TTC549 (cell line): ENCODE results near the gene PHACTR3.
"Not testable (repeated sequence)": the region's sequence is repeated elsewhere in the genome, so short reads cannot be mapped to it uniquely, and the experiment has no call there.

Source experiments
- FAIRE-seq: peaks from 2 replicates; lab custom pipeline; 2012; peaks lifted over from hg19 to GRCh38; lab: Jason Lieb, UNC

The PHACTR3 gene

DNA sequence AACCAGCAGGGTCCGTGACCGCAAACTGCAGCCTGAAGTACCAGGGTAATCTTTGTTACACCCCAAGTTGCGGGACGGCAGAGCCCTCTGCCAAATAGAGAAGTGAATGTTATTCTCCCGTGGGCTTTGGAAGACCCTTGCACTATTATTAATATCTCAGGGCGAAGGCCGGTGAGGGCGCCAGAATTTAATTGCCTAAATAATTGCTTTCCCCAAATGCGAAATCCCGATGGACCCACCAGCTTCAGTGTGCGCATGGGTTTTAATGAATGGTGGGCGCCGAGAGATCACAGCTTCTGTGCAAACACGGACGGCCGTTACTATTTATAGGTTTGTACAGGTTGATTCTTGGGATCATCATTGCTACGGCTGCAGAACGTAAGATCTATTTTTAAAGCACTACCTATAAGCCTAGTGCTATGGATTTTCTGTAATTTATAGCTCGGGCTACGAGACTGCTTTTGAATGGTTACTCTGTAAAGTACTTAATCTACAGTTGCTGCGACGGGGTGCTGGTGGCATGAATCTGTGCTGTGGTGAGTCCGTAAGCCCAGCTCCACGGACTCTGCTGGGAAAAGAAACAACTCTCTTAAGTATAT, 15.2 kb upstream of the PHACTR3 start:
- FAIRE-seq = no peak

DNA sequence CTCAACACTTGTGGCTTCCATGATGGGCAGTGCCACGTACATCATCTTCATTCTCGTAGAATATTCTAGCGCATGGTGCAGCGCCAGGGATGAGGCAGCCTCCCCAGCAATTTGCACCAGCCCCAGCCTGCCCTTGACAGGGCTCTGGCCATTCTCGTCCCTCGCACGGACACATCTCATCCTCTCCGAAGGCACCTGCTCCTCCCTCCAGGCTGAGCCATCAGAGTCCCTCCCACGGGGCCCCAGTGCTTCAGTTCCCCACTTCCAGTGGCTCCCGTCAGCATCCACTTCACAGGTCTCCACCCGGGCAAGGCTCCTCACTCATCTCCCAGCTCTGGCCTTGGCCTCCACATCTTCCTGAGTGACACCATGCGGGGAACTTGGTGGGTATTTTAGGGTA, 13.3 kb upstream of the PHACTR3 start:
- FAIRE-seq = no peak

DNA sequence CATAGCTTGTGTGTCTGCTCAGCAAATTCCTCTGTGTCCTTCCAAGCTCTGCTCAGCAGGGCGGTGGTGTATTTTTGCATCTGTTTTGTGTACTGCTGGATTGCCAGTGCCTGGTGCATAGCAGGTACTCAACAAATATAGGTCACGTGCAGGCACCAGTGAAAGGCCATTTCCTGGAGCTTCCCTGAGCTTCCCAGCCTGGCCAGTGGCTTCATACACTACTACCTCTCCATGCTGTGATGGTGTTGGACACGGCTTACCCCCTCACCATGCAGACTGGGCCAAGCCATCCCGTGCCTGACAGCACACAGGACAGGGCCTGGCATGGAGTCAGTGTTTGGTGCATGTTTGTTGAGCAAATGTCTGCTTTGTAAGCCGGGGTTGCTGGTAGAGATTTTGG, 7.7 kb upstream of the PHACTR3 start:
- FAIRE-seq = no peak

DNA sequence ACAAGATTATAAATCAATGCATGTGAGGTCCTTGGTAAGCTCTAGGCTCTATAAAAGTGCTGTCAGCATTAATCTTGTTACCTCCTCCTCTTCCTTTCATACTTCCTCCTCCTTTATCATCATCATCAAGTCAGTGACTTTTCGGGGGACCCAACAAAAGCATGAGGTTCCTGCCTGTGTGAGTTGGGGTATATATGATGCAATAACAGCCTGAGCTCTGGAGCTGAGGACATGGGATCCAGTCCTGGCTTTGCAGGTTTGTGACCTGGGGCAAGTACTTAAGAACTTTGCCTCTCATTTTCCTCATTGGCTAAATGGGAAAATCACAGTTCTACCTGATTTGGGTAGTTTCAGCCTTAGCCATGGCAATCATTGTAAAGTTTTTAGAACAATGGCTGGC, 7.1 kb upstream of the PHACTR3 start:
- FAIRE-seq = no peak

DNA sequence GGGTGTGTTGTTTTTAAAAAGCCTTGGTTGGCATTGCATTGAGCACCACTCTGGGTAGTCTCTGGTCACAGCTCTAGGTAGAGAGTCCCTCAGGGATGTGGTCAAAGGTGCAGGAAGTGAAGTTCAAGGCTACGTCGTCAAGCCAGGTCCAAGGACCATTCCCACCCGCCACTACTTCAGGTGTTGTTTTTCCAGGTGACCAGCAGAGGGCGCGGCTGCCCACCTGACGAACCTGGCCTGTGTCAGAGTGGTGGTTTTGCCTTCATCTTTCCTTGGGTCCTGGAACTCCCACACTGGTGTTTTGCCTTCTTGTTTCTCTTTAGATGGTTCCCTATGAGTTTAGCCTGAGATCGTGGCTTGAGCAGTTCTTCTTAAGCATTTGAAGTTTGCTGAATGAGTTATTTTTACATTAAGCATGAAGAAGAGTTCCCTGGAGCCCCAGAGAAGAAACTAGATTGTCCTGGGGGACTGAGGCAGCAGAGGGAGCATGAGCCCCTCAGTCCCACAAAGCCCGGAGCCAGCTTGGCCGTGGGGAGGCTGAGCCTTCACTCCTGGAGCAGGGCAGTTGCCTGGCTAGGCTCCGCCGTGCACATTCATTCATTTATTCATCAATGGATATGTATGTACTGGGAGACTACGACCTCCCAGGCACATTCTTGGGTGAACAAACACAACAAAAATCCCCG, 5.6 kb upstream of the PHACTR3 start:
- FAIRE-seq = no peak

DNA sequence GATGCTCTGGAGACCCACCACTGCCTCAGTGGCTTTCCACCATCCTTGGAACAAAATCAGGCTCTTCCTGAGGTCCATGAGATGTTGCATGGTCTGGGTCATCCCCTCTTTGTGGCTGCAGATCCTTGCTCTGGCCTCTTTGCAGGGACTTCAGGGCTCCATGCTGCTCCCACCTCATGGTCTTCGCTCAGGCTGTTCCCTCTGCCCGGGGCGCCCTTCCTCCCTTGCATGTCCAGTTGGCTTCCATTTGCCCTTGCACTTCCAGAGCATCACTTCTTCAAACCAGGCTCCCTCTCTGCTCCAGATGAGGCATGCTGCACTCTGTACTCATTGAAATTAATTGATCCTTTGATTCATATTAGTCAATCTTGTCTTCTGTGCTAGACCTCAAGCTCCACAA, 4.4 kb upstream of the PHACTR3 start:
- no peak for FAIRE-seq

DNA sequence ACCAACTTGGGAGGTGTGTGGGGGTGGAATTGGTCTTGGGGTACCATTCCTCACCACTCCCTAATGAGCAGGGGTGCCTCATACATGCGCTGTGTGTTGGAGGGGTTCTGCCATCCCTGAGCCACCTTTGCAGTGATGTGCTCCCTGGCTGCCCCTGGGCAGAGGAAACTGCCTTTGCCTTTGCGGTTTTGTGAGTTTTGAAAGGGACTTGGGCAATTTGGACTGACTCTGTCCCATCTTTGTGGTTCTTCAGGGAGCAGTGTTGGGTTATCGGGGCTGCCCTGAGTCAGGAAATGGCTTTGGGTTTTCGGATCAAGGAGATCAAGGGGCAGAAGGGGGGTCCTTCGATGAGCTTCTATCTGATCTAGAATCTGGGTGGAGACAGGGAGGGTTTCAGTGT, 3.9 kb upstream of the PHACTR3 start:
- no peak for FAIRE-seq

DNA sequence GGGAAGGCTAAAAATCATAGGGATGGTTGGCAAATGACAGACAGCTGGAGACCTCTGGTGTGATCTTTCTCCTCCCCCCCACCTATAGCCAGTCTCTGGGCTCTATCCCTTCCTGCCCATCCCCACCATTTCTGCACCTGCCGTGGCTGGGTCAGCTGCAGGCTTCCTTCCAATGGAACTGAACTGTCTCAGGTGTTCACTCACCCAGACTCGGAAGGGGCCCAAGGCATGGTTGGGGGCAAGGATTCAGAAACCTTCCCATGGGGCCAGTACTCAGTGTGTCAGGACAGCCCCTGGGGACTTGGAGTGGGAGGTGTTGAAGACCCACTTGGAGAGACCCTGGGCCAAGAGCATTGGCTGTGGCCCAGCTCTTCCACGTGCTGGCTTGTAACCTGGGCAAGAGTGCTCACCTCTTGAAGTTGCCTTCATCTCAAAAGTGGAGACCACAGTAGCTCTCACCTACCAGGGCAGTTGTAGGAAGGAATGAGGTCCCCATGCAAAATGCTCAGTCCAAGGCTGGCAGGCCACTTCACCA, 1.7 kb upstream of the PHACTR3 start:
- no peak for FAIRE-seq

DNA sequence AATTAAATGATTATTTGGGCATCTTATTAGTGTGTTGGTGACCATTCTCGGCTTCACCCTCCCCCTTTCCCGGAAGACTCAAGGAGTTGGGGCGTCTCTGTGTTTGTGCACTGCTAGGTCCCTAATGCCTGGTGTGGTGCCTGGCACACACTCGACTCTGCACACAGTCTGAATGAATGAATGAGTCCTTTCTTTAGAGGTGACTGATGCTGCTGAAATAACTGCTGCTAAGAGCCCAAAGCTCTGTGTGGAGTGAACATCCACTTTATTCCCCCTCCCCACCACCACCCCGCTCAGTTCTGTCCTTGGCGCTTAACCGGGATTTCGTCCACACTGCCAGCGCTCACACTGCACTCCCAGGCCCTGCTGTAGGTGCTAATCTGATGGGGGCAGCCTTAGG, 1.2 kb upstream of the PHACTR3 start:
- no peak for FAIRE-seq

DNA sequence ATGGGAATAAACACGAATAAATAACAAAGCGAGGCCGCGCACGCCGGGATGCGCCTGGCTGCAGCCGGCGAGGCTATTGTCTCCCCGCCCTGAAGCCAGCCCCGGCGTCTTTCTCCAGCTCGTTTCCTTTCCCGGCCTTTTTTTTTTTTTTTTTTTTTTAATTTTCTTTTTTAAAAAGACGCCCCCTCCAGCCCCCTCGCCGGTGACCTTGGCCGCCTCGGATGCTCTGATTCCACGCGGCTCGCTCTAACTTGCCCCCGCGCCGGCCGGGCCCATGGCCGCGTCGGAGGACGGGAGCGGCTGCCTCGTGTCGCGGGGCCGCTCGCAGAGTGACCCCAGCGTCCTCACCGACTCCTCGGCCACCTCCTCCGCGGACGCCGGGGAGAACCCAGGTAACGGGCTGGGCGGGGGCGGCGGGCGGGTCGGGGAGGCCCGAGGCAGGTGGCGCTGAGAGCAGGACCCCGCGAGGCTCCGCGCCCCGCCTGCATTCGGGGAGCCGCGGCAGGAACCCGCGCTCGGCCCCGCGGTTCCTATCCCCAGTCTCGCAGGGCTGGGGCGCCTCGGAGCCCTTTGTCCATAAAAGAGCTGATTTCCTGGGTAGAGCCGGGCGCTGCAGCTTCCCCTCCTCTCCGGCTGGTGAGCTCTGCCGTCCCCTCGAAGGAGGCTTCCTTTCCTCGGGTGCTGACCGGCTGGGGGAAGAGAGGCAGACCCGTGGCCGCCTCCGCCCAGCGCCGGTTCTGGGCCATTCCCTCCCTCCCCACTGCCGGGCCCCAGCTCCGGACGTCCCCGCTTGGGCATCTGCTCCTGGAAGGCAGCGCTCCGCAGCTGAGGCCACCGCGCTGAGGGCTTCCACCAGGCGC, 631 bp downstream of the PHACTR3 start:
- no peak for FAIRE-seq

DNA sequence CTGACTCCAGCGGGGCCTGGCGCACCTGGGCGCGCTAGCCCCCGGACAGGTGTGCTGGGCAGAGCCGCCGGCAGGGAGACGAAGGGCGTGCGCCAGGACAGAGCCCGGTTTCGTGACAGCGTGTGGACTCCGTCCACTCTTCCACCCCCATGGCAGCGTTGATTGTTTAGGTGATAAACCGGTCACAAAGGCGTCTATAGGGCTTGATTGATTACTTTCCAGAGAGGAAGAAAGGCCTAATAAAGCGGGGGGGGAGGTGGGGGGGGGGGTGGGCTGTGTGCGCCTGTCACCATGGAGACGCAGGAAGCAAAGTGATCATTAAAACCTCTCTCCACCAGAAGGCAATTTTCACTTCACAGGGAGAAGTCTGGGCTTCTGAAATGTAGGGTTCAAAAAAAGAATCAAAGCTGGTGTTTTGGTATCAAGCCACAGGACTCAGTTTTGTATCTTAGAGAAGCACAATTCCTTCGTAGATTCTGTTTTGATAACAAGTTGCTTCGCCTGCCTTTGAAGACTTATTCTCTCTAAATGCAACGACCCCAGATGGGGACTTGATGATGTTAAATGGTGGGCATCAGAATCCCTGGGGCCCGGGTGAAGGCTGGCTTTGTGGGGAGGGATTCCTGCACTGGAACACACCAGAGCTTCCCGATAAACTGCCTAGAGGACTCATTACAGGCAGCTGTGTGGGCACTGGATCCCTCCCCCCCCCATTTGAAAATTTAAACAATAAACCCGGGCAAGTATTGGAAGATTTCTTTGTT, 1.4 kb downstream of the PHACTR3 start:
- no peak for FAIRE-seq

DNA sequence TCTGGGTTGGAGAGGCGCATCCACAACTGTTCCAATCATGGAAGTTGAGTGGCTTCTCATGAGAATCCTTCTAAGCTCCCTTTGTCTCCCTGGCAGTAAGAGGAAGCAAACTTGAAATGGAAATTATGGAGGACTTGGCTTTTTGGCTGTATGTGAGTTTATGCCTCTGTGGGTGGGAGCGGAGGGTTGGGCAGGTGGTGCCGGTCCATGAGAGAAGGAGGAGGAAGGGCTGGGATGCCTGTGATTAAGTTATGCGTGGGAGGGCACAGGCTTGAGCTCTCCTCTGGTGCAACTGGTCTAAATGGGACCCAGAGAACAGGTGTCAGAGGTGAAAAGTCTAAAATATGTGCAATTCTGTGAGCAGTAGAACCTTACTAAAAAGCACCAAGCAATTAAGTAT, 2.2 kb downstream of the PHACTR3 start:
- FAIRE-seq = no peak

DNA sequence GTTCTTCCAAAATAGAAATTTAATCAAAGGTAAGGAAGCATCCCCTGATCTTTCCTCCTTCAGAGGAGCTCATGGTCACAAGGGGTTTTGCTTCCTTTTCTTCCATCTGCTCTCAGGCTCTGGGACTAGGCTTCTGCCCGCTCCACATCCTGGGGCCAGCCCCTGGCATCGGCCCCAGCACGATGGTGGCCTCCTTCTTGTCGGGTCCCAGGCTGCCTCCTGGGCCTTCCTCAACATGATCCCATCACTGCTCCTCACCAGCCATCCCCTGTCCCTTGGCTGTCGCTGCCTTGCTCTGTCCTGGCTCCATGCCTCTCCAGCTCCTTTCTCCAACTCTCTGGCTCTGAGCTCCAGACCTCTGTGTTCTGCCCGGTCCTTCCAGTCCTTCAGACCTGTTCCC, 4.1 kb downstream of the PHACTR3 start:
- FAIRE-seq = no peak

DNA sequence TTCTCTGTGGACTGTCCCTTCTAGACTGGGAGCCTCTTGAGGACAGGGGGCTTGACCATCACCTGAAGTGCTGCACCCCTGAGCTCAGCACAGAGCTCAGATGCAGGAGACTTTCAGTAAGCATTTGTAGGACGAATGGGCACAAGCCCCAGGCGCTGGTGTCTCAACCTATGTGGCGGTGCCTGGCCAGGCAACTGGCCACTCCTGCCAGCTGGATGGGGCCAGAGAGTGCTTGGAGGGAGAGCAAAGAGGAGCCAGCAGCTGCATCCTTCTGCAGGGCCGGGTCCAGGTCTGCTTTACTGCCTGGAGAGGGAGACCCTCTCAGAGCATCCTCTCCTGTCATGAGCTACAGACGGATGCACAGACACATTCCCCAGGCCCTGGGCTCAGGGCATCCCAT, 4.5 kb downstream of the PHACTR3 start:
- no peak for FAIRE-seq

DNA sequence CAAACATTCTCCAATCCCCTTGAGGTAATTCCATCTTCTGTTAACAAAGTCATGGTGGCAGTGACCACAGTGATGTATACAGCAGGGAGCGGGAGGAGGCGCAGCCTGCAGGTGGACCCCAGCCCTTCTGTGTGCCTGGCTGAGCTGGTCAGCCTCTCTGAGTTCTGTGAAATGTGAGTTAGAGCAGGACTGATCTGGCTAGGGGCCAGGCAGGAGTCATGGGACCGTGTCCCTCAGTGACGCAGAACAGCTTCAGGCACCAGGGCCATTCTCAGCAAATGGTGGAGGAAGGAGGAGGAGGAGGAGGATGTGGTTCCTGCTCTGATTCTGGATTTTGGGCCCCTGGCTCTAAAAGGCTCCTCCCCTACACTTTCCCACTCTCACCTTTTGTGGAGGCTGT, 6.9 kb downstream of the PHACTR3 start:
- no peak for FAIRE-seq

DNA sequence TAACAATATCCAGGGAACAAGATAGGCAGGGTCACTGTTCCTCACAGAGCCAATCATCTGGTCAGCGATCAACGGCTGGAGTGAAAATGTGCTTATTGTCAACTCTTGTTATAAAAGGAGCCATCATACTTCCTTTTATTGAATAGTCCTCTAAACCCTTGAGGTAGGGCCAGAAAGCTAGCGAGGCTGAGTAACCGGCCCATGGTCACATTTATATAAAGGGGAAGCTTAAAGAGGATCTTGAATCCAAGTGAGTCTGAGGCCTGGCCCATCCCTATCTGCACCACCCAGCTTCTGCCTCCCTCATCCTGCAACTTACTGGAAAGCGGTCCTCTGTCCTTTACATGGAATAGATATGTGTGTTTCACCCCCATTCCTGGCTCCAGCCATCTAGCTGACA, 9.5 kb downstream of the PHACTR3 start:
- FAIRE-seq = no peak

DNA sequence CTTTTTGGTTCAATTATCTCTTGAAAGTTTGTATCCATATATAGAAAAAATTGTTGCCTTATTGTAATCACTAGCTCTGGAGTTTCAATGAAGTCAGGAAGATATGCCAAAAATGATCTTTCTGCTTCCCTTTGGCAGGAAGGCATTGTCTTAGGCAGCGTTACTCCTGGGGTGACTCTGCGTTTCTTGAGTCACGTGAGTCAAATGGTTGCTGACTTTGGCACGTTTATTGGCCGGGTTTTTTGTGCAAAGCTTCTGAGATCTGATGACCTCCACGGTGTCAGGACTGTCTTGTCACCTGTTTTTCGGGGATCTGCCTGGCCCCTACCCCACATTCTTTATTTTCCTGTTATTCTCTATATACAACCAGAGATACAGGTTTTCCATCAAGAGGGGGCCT, 10.4 kb downstream of the PHACTR3 start:
- no peak for FAIRE-seq

DNA sequence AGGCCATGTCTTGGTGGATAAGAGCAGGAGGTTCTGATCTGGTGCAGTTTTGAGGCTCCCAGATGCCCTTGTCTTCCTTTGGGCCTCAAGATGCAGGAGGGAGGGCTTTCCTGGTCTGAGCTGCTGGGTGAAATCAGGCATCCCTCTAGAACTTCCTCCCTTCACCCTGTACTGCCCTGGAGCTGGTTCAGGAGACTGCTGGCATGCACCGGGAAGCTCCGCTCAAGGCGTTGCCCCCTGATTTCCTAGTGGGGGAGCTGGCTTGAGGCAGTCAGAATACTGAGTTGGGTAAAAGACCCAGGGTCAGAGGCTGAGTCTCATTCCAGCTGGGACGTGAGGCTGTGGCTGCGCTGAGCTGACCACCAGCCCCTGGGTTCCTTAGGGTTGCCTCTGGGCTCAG, 12.0 kb downstream of the PHACTR3 start:
- no peak for FAIRE-seq

DNA sequence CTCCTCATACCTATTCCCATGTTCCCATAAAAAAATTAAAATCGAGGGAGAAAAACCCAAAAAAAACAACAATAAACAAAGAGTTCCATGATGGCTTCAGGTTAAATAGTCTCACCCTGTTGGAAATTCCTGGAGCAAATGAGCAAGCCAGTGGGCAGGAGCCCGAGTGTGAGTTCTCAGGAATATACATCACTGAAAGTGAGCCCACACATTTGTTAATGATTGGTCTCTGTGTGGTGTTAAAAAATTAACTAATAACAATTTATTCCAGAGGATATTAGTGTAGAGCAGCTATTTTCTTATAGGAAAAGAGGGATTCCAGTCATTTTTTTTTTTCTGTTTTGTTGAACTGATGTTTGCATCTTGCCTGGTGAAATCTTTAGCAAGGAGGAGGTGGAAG, 12.9 kb downstream of the PHACTR3 start:
- no peak for FAIRE-seq

DNA sequence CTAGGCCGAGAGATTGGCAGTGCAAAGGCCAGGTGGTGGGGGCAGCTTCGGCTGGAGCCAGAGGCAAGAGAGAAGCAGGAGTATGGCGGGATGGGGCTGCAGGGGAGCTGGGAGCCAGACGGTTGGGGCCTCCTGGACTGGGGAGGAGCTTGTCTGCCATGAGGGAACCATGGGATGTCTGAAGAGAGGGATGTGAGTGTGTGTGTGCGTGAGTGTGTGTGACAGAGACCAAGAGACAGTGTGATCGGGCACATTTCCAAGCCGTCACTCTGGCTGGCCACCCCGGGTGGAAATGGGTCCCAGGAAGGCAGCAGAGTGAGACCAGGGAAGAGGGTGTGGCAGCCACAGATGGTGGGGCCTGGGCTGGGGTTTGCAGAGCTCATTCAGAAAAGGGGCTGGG, 13.8 kb downstream of the PHACTR3 start:
- FAIRE-seq = no peak

DNA sequence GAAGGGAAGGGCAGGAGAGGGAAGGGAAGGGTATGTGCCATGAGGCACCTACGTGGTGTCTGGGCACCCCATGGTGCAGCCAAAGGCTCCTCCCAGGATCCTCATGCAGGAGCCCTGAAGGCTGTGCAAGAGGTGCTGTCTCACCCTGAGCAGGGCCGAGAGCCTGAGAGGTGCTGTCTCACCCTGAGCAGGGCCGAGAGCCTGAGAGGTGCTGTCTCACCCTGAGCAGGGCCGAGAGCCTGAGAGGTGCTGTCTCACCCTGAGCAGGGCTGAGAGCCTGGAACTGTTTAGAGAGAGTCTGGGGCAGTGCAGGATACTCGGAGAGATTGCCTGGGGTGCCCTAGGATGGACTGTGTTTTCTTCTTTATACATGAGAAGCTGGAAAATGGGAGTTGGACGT, 14.2 kb downstream of the PHACTR3 start:
- not testable (repeated sequence) for FAIRE-seq

DNA sequence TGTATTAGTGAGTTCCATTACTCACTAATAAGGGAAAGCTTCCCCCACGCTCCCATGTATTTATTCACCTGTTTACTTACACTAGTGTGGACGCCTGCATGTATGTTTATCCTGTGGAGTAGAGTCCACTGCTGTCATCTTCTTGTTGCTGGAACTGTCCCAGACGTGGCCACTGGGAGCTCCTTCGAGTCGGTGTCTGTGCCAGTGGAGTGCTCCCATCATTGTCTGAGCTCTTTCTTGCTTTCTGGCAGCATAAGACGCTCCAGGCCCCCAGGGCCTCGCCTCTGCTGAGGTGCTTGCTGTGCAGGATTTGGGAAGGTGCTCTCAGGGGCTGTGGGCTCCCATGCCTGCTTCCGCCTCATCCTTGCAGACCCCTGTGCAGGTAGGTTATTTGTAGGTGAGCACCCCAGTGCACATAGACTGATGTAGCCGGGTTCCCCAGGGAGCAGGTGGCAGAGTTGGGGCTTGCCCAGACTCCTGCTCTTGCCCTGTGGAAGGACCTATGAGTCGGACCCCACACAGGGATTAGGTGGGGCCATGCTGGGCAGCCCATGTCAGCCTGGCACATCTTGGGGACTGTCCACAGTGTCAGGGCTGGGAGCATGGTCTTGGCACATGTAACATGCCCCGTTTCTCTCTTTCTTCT, 16.6 kb downstream of the PHACTR3 start:
- no peak for FAIRE-seq
